Central memory CD8-positive, alpha-beta T cell (primary cell): ENCODE measurements around the gene ZNHIT2.

ENCODE experiments used
- ATAC-seq: fragments of 150-1000 bp; cut with Tn5 transposase; replicated peaks from 2 replicates; pipeline ENCODE4 v1.10.0; 2022; ENCODE audit warnings: mild to moderate bottlenecking, moderate FRiP score, moderate number of reproducible peaks; ENCODE audit not compliant: poor library complexity, severe bottlenecking; ENCODE audit errors: extremely low read depth
- DNase-seq, 2 donors: peaks; one replicate each; pipeline ENCODE4 v3.0.0; 2021; ENCODE audit warnings: low spot score in 2 of 2
- H3K27ac Mint-ChIP-seq: one replicate; pipeline ENCODE4 v1.8.0; 2022; ENCODE audit warnings: low read depth, mild to moderate bottlenecking, moderate library complexity, mixed read lengths
- H3K27me3 Mint-ChIP-seq: one replicate; pipeline ENCODE4 v1.8.0; 2022; ENCODE audit warnings: mixed read lengths
- H3K36me3 Mint-ChIP-seq: one replicate; pipeline ENCODE4 v1.8.0; 2022; ENCODE audit warnings: mild to moderate bottlenecking, moderate library complexity, mixed read lengths; ENCODE audit not compliant: insufficient read depth
- H3K4me1 Mint-ChIP-seq: one replicate; pipeline ENCODE4 v1.8.0; 2022; ENCODE audit warnings: mixed read lengths
- H3K4me3 Mint-ChIP-seq: one replicate; pipeline ENCODE4 v1.8.0; 2022; ENCODE audit warnings: mild to moderate bottlenecking, moderate library complexity, mixed read lengths
- H3K9me3 Mint-ChIP-seq: one replicate; pipeline ENCODE4 v1.8.0; 2022; ENCODE audit warnings: mixed read lengths

The ZNHIT2 gene

DNA sequence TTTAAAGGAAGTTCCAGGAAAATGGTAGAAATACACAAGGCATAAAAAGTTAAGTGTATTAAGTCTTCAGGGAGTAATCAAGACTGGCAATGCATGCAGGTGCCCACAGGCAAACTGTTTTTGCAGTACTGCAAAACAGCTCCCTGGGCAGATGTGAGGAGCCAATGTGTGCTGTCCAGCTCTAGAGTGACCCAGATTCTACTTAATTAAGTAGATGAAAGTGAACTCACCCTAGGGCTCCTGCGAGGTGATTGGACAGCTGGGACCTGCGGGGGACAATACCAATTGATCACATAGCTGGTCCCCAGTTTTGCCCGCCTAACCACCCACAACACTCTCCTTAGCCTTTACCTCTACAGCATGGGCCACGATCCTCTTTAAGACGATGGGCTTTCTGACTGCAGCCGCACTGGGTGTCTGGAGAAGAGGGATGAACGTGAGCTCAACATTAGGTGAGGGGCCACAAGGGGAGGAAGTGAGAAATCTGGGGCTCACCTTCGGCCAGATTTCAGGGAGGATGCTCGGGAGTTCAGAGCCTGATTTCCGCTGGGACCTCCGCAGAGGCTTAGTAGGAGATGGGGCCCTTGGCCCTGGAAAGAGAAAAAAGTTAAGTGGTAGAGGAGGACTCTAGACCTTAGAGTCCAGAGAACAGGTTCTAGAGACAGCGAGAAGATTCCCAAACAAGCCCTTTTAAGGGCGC is 34.2 kb downstream of the ZNHIT2 start:
- peaks cover 33% of the 10 kb centered on the region for H3K4me1 Mint-ChIP-seq
- ATAC-seq (no peak), DNase-seq (no peak)
- H3K4me3 Mint-ChIP-seq, result peak overlapping the region; percentile 98
- peak overlapping the region; percentile 99 for H3K27ac Mint-ChIP-seq
- H3K27me3 Mint-ChIP-seq, result no peaks in the 10 kb centered on the region
- peaks cover 29% of the 10 kb centered on the region for H3K36me3 Mint-ChIP-seq
- H3K9me3 Mint-ChIP-seq, result no peaks in the 10 kb centered on the region

- ATAC-seq (no peak), DNase-seq (no peak)
- Mint-ChIP-seq H3K27me3 (no peaks in the 10 kb centered on the region), H3K4me3 (no peak overlapping the region), H3K4me1 (peaks cover 20% of the 10 kb centered on the region), H3K27ac (peak overlapping the region; percentile 75), H3K36me3 (peaks cover 17% of the 10 kb centered on the region), H3K9me3 (no peaks in the 10 kb centered on the region)
Observed at GRCh38 chr11:65078786-65079342, 38.6 kb downstream of the ZNHIT2 start.

GRCh38 chr11:65078151-65078550 is 39.4 kb downstream of the ZNHIT2 start:
- DNase-seq, result peak; percentile 50 to 69
- no peaks in the 10 kb centered on the region for H3K27me3 Mint-ChIP-seq
- H3K36me3 Mint-ChIP-seq, result peaks cover 10% of the 10 kb centered on the region
- H3K9me3 Mint-ChIP-seq, result no peaks in the 10 kb centered on the region
- H3K27ac Mint-ChIP-seq, result peak overlapping the region; percentile 75
- peak; percentile 81 for ATAC-seq
- peaks cover 13% of the 10 kb centered on the region for H3K4me1 Mint-ChIP-seq
- H3K4me3 Mint-ChIP-seq, result no peak overlapping the region

GRCh38 chr11:65077451-65077850 is 40.0 kb downstream of the ZNHIT2 start:
- no peaks in the 10 kb centered on the region for H3K27me3 Mint-ChIP-seq
- H3K9me3 Mint-ChIP-seq, result no peaks in the 10 kb centered on the region
- ATAC-seq (no peak), DNase-seq (no peak)
- no peak overlapping the region for H3K27ac Mint-ChIP-seq
- H3K36me3 Mint-ChIP-seq, result peaks cover 10% of the 10 kb centered on the region
- H3K4me3 Mint-ChIP-seq, result no peak overlapping the region
- H3K4me1 Mint-ChIP-seq, result peaks cover 11% of the 10 kb centered on the region

GRCh38 chr11:65072631-65072966 is 44.9 kb downstream of the ZNHIT2 start:
- DNase-seq (no peak), ATAC-seq (no peak)
- Mint-ChIP-seq H3K9me3 (no peaks in the 10 kb centered on the region), H3K36me3 (peaks cover 6% of the 10 kb centered on the region), H3K27me3 (no peaks in the 10 kb centered on the region), H3K4me3 (no peak overlapping the region), H3K4me1 (no peaks in the 10 kb centered on the region), H3K27ac (no peak overlapping the region)

DNA sequence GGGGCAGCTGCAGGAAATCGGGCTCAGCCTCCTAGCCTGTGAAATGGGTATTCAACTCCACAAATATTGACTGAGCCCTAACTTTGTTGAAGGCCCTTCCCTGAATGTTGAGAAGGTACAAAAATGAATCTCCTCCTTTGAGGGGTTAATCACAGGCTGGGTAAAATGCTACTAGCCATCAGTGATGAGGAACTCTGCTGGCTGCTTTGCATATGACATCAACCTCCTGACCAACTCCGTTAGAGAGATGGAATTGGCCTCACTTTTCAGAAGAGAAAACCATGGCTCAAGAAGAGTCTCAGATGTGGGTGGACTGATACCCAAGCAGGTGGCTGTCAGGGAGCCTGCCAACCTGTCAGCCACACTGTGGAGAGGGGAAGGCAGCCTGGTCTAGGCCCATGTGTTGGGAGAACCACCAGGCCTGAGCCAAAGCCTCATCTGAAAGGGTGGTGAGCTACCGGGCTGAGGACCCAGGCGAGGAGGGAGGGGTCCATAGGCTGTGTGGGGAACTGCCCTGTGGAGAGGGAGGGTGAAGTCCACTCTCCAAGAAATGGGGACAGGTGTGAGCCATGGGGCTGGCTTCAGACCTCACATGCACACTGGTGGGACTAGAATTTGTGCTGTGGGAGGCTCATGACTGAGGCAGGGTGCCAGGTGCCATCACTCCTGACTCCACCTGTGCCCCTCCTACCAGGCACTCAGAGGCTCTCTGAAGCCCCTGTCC is 45.4 kb downstream of the ZNHIT2 start:
- no peaks in the 10 kb centered on the region for H3K4me1 Mint-ChIP-seq
- H3K36me3 Mint-ChIP-seq, result peaks cover 4% of the 10 kb centered on the region
- H3K4me3 Mint-ChIP-seq, result no peak overlapping the region
- no peak for DNase-seq
- no peak overlapping the region for H3K27ac Mint-ChIP-seq
- H3K27me3 Mint-ChIP-seq, result no peaks in the 10 kb centered on the region
- ATAC-seq, result no peak
- no peaks in the 10 kb centered on the region for H3K9me3 Mint-ChIP-seq

DNA sequence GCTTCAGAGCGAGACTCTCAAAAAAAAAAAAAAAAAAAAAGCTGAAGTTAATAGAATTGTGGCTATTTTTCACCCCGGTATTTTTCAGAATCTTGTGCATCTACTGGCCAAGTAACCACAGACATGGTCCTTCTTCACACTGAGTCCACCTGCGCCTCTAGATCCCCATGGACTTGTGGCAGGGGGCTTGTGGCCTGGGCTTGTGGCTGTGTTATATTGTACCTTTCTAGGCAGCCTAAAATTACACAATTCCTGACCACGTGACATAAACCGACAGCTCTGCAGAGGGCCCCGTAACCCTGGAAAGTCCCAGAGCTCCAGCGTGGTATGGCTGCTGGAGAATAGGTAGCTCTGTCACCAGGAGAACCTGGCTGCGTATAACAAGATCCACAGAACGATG is 48.3 kb downstream of the ZNHIT2 start:
- Mint-ChIP-seq H3K27me3 (no peaks in the 10 kb centered on the region), H3K4me1 (no peaks in the 10 kb centered on the region), H3K36me3 (no peaks in the 10 kb centered on the region), H3K27ac (no peak overlapping the region), H3K4me3 (no peak overlapping the region), H3K9me3 (no peaks in the 10 kb centered on the region)
- ATAC-seq, result no peak
- DNase-seq, result no peak

GRCh38 chr11:65067446-65067845 is 50.1 kb downstream of the ZNHIT2 start:
- Mint-ChIP-seq H3K27me3 (no peaks in the 10 kb centered on the region), H3K36me3 (no peaks in the 10 kb centered on the region), H3K27ac (no peak overlapping the region), H3K9me3 (no peaks in the 10 kb centered on the region), H3K4me1 (no peaks in the 10 kb centered on the region), H3K4me3 (no peak overlapping the region)
- no peak for DNase-seq
- ATAC-seq, result no peak

GRCh38 chr11:65066805-65067291 is 50.7 kb downstream of the ZNHIT2 start:
- Mint-ChIP-seq H3K36me3 (no peaks in the 10 kb centered on the region), H3K9me3 (no peaks in the 10 kb centered on the region), H3K4me1 (no peaks in the 10 kb centered on the region), H3K4me3 (no peak overlapping the region), H3K27ac (no peak overlapping the region), H3K27me3 (no peaks in the 10 kb centered on the region)
- ATAC-seq (no peak), DNase-seq (no peak)
